ENCODE results near the gene CCDC90B. TPM values are rescaled to one million over a fixed set of nuclear protein-coding genes. Genes with fewer than 3 reads are reported as not detected.

CCDC90B gene
- total RNA-seq, 1 donor from 2014 or later: 59.7 TPM

DNA sequence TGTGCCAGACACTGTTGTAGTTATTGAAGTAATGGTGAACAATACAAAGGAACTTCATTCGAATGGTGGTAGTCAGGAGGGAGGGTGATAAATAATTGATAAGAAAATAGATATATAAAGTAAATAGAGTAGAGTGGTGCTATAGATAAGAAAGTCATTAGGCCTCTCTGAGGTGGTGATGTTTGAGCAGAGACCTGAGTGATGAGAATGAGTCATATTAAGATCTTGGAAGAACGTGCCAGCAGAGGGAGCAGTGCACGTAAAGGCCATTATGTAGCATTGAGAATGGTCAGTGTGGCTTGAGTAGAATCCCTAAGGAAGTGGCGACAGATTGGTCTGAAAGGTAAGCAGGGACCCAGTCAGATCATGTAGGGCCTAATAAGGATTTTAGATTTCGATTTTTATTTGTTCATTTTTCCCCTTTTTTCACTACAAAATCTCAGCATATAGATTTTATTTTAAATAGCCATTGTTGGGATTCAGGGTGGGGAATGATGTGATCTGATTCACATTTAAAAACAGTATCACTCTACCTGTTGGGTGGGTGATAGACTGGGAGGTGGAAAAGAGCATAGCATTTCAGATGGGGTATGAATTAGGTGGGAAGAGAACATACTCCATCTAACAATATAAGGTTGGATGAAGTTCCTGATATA is 44.7 kb downstream of the CCDC90B start:
- peak; percentile 60 for DNase-seq (ENCODE audit: extremely low read depth, low read depth, low spot score)

- no peak for DNase-seq (ENCODE audit: extremely low read depth, low read depth, low spot score)
Observed at GRCh38 chr11:83238111-83238510, 48.1 kb downstream of the CCDC90B start.

DNA sequence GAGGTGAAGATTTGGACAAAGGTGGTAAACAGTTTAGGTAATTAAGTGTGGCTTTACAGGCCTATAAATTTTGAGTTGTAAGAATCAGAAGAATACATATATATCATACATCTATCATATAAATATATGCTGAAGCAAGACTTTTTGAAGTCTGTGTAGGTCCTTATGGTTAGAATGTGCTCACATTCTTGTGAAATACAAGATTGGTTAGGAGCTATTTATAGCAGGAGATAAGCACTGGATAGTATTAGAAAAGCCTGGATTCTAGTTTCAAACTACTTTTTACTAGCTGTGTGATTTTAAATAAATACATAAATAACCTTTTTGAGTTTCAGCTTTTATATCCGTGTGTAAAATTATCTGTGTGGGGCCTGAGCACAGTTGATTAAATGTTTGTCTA is 50.3 kb downstream of the CCDC90B start:
- no peak for DNase-seq (ENCODE audit: extremely low read depth, low read depth, low spot score)

DNA sequence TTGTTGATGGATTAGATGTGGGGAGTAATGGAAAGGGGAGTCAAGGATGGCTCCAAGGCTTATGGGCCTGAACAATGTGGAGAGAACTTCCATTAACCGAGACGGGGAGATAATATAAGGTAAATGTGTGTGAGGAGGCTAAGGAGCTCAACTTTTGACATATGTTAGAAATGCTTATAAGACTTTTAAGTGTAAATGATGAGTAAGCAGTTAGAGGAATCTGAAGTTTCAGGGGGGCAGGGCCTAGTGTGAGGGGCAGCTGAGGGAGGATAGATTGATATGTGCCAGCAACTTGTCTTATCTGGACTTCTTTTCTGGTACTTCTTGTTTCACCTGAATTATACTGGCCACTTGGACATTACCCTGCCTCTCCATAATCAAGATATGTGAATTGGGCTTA is 62.7 kb downstream of the CCDC90B start:
- DNase-seq (ENCODE audit: extremely low read depth, low read depth, low spot score): no peak

- DNase-seq (ENCODE audit: extremely low read depth, low read depth, low spot score): no peak
Observed at GRCh38 chr11:83222499-83222898, 63.7 kb downstream of the CCDC90B start.

DNA sequence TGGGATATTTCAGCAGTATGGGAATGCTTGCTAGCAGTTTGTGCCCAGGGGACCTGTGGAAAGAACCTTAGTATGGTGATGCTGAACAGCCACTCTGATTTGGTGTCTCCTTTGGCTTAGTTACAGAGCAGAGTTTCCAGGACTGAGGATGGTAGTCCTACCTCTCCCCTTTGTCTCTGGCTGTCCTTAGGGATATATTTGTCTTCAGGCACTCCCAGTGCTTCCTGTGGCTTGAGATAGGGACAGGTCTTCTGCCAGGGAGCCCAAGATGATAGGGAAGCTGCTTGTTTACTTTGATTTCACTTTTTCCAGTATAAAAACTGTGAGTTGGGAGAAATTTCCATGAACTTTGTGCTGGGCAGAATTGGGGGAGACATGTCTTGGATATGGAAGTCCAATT is 64.5 kb downstream of the CCDC90B start:
- DNase-seq (ENCODE audit: extremely low read depth, low read depth, low spot score): no peak

GRCh38 chr11:83220260-83220659 is 65.9 kb downstream of the CCDC90B start:
- no peak for DNase-seq (ENCODE audit: extremely low read depth, low read depth, low spot score)

GRCh38 chr11:83219095-83219494 is 67.1 kb downstream of the CCDC90B start:
- no peak for DNase-seq (ENCODE audit: extremely low read depth, low read depth, low spot score)

Other genes with a start within 250 kb of the CCDC90B start
- 6.2 and 18.6 TPM in 2 replicates for gene RAB30, start 214.5 kb downstream of the CCDC90B start, total RNA-seq
- gene PCF11, start 129.2 kb downstream of the CCDC90B start, total RNA-seq: 26.3 and 33.1 TPM in 2 replicates
- gene ANKRD42, start 92.7 kb downstream of the CCDC90B start, total RNA-seq: 3.3 and 7.5 TPM in 2 replicates